ENCODE results near the gene CEND1.

Gene CEND1

GRCh38 chr11:769887-770641, 19.8 kb downstream of the CEND1 start:
- TF ChIP-seq REST (IDR thresholded peaks at IDR 0.05; ENCODE audit: insufficient read depth in 1 of 2, low read depth in 2 of 2, low read length in 2 of 2) (no peak), SIN3A (IDR thresholded peaks at IDR 0.05; ENCODE audit: borderline replicate concordance, insufficient read depth, low read length) (no peak), FOXP2 (optimal IDR thresholded peaks at IDR 0.05; ENCODE audit: borderline replicate concordance, extremely low read depth, extremely low read length, insufficient read depth) (no peak), POLR2AphosphoS5 (IDR thresholded peaks at IDR 0.05; ENCODE audit: low read depth, low read length) (no peak), TAF1 (IDR thresholded peaks at IDR 0.05; ENCODE audit: borderline replicate concordance, insufficient read depth, low read length) (no peak)

- no peak for TF ChIP-seq TAF1 (IDR thresholded peaks at IDR 0.05; ENCODE audit: borderline replicate concordance, insufficient read depth, low read length)
- no peak for TF ChIP-seq FOXP2 (optimal IDR thresholded peaks at IDR 0.05; ENCODE audit: borderline replicate concordance, extremely low read depth, extremely low read length, insufficient read depth)
- no peak for TF ChIP-seq REST (IDR thresholded peaks at IDR 0.05; ENCODE audit: insufficient read depth in 1 of 2, low read depth in 2 of 2, low read length in 2 of 2)
- TF ChIP-seq POLR2AphosphoS5 (IDR thresholded peaks at IDR 0.05; ENCODE audit: low read depth, low read length), result no peak
Measured at GRCh38 chr11:767238-767637, 22.7 kb downstream of the CEND1 start.

- TF ChIP-seq TAF1 (IDR thresholded peaks at IDR 0.05; ENCODE audit: borderline replicate concordance, insufficient read depth, low read length), result no peak
- no peak for TF ChIP-seq SIN3A (IDR thresholded peaks at IDR 0.05; ENCODE audit: borderline replicate concordance, insufficient read depth, low read length)
- no peak for TF ChIP-seq REST (IDR thresholded peaks at IDR 0.05; ENCODE audit: insufficient read depth in 1 of 2, low read depth in 2 of 2, low read length in 2 of 2)
- no peak for TF ChIP-seq POLR2AphosphoS5 (IDR thresholded peaks at IDR 0.05; ENCODE audit: low read depth, low read length)
- no peak for TF ChIP-seq FOXP2 (optimal IDR thresholded peaks at IDR 0.05; ENCODE audit: borderline replicate concordance, extremely low read depth, extremely low read length, insufficient read depth)
Measured at GRCh38 chr11:766936-767210, 23.0 kb downstream of the CEND1 start.

- TF ChIP-seq FOXP2 (optimal IDR thresholded peaks at IDR 0.05; ENCODE audit: borderline replicate concordance, extremely low read depth, extremely low read length, insufficient read depth) (no peak), POLR2AphosphoS5 (IDR thresholded peaks at IDR 0.05; ENCODE audit: low read depth, low read length) (no peak), REST (IDR thresholded peaks at IDR 0.05; ENCODE audit: insufficient read depth in 1 of 2, low read depth in 2 of 2, low read length in 2 of 2) (no peak), TAF1 (IDR thresholded peaks at IDR 0.05; ENCODE audit: borderline replicate concordance, insufficient read depth, low read length) (no peak), SIN3A (IDR thresholded peaks at IDR 0.05; ENCODE audit: borderline replicate concordance, insufficient read depth, low read length) (no peak)
Measured at GRCh38 chr11:766106-766935, 23.6 kb downstream of the CEND1 start.

Data from PFSK-1 (cell line).